K562 (cell line): ENCODE results near the gene SIX3. TPM values are rescaled to one million over a fixed set of nuclear protein-coding genes. Genes with fewer than 3 reads are reported as not detected.

Source experiments
- ATAC-seq: fragments of 200-7000 bp; cut with Tn5 transposase; 3 replicates; pipeline ENCODE4 v1.9.1; 2020; ENCODE audit warnings: moderate library complexity
- BruUV-seq: library from RNA; stranded (reverse); fragments of 400-500 nt; replicated peaks from 2 replicates; lab custom pipeline; 2021; lab: Mats Ljungman, UMichigan
- CTCF ChIA-PET: fragments of 300-600 bp; formaldehyde crosslinking; extraction: SDS; loops from one replicate; lab custom pipeline; 2021; ENCODE audit warnings: low intra/inter-chr PET ratio; lab: Yijun Ruan, JAX
- POLR2A ChIA-PET: fragments of 300-600, 350-650 bp; sonication (Branson Sonifier 250); formaldehyde crosslinking; extraction: SDS; loops from one replicate; lab custom pipeline; 2021; ENCODE audit warnings: antibody characterized with exemption, inconsistent platforms; lab: Yijun Ruan, JAX
- DNase-seq, 4 experiments: peaks; one replicate each; pipeline versions ENCODE4 v3.0.0 to v3.0.0-alpha.2; 2011 to 2018; ENCODE audit warnings: low spot score in 3 of 4, mixed read lengths in 3 of 4; ENCODE audit errors: extremely low read depth in 1 of 4
- FAIRE-seq: peaks from 2 replicates; lab custom pipeline; 2011; peaks lifted over from hg19 to GRCh38; lab: Jason Lieb, UNC
- H2AFZ ChIP-seq: 2 replicates; pipeline ENCODE4 v1.6.0; 2011; ENCODE audit warnings: low read depth, low read length, control low read depth, inconsistent platforms
- H3K27ac ChIP-seq: fragments of 200-600 bp; 3 replicates; pipeline ENCODE4 v1.8.0; 2011; ENCODE audit warnings: low read depth, mild to moderate bottlenecking, control low read depth, inconsistent platforms, low read length, moderate library complexity, mixed read lengths; ENCODE audit errors: extremely low read depth
- H3K27me3 ChIP-seq, 2 experiments: fragments of 300-600 bp in 1 of 2; 2 replicates in 1 of 2; 3 replicates in 1 of 2; pipeline versions ENCODE4 v1.6.0 to v1.8.0; 2011; ENCODE audit warnings: inconsistent platforms in 2 of 2, low read length in 2 of 2, mild to moderate bottlenecking in 1 of 2, mixed read lengths in 1 of 2, moderate library complexity in 1 of 2; ENCODE audit not compliant: control insufficient read depth in 2 of 2, insufficient read depth in 2 of 2
- H3K36me3 ChIP-seq: fragments of 300-600 bp; 3 replicates; pipeline ENCODE4 v1.8.0; 2011; ENCODE audit warnings: mild to moderate bottlenecking, low read length, inconsistent platforms; ENCODE audit not compliant: control insufficient read depth, insufficient read depth
- H3K4me1 ChIP-seq, 2 experiments: fragments of 200-600 bp in 1 of 2; replicated peaks in 1 of 2; 2 replicates in 1 of 2; 3 replicates in 1 of 2; pipeline versions ENCODE4 v1.5.1 to v1.8.0; 2011; ENCODE audit warnings: inconsistent platforms in 2 of 2, low read length in 2 of 2, mild to moderate bottlenecking in 1 of 2, mixed read lengths in 1 of 2, moderate library complexity in 1 of 2; ENCODE audit not compliant: control insufficient read depth in 2 of 2, insufficient read depth in 2 of 2
- H3K4me2 ChIP-seq: 2 replicates; pipeline ENCODE4 v1.6.1; 2011; ENCODE audit warnings: low read length, control low read depth, inconsistent platforms, mixed read lengths; ENCODE audit not compliant: insufficient read depth
- H3K4me3 ChIP-seq: fragments of 200-600 bp; sonication (generic), shearing (Covaris generic); 2 replicates; pipeline ENCODE4 v1.5.1; 2016; ENCODE audit warnings: control low read depth, inconsistent platforms
- H3K79me2 ChIP-seq: fragments of 200-600 bp; 3 replicates; pipeline ENCODE4 v1.8.0; 2011; ENCODE audit warnings: low read length, inconsistent platforms; ENCODE audit not compliant: control insufficient read depth, insufficient read depth
- H3K9ac ChIP-seq, 2 experiments: 2 replicates each; pipeline versions ENCODE4 v1.6.0 to v1.6.1; 2011; ENCODE audit warnings: low read depth in 2 of 2, low read length in 2 of 2, control low read depth in 1 of 2, inconsistent platforms in 1 of 2, mild to moderate bottlenecking in 1 of 2, mixed read lengths in 1 of 2; ENCODE audit not compliant: insufficient read depth in 1 of 2
- H3K9me1 ChIP-seq: one replicate; pipeline ENCODE4 v1.6.0; 2011; ENCODE audit warnings: inconsistent platforms, mild to moderate bottlenecking, low read length, moderate library complexity; ENCODE audit not compliant: control insufficient read depth, insufficient read depth
- H3K9me3 ChIP-seq: replicated peaks from 2 replicates; pipeline ENCODE4 v1.5.1; 2011; ENCODE audit warnings: low read depth, low read length, inconsistent platforms; ENCODE audit not compliant: control insufficient read depth, insufficient read depth
- H4K20me1 ChIP-seq: replicated peaks from 2 replicates; pipeline ENCODE4 v1.6.1; 2011; ENCODE audit warnings: low read length, inconsistent platforms, mixed read lengths; ENCODE audit not compliant: control insufficient read depth, insufficient read depth
- ESRRB ChIP-seq: fragments of 250-450 bp; sonication (Bioruptor Pico); IDR thresholded peaks from 2 replicates; pipeline ENCODE4 v1.5.0; 2020; ENCODE audit warnings: mild to moderate bottlenecking, moderate library complexity, borderline replicate concordance
- GMEB1 ChIP-seq: fragments of 250-450 bp; sonication (Bioruptor Pico); IDR thresholded peaks from 2 replicates; pipeline ENCODE4 v1.4.0; 2020; ENCODE audit warnings: mild to moderate bottlenecking
- MYNN ChIP-seq, 2 experiments: sonication (generic); formaldehyde crosslinking in 1 of 2; IDR thresholded peaks; 2 replicates each; pipeline versions ENCODE4 v1.5.0 to v1.6.1; 2016 to 2020; ENCODE audit warnings: antibody characterized with exemption in 1 of 2, missing genetic modification reagents in 1 of 2
- SPI1 ChIP-seq: IDR thresholded peaks from 2 replicates; pipeline ENCODE4 v1.6.1; 2011; ENCODE audit warnings: low read depth, low read length, control low read depth, borderline replicate concordance
- STAT5A ChIP-seq: IDR thresholded peaks from 2 replicates; pipeline ENCODE4 v1.6.1; 2012; ENCODE audit warnings: low read length, inconsistent platforms, borderline replicate concordance
- ZKSCAN8 ChIP-seq: fragments of 200-800 bp; sonication (Bioruptor generic); IDR thresholded peaks from 2 replicates; pipeline ENCODE4 v1.6.1; 2016; ENCODE audit warnings: missing genetic modification characterization, missing compliant biosample characterization
- ZNF644 ChIP-seq: fragments of 200-800 bp; sonication (Bioruptor generic); IDR thresholded peaks from 2 replicates; pipeline ENCODE4 v1.6.1; 2016; ENCODE audit warnings: low read depth, missing genetic modification characterization, missing compliant biosample characterization
- WGBS: fragments of 100-300 bp; shearing (Covaris generic); methylation state at CpG from one replicate; pipeline ENCODE4 v1.1.6; 2016; ENCODE audit warnings: low coverage, mixed read lengths; ENCODE audit not compliant: insufficient coverage; ENCODE audit errors: missing lambda C conversion rate; 5-methylcytosine and 5-hydroxymethylcytosine counted together
- in situ Hi-C: fragments of 300-500 bp; cut with MboI; formaldehyde crosslinking; loops from 4 replicates; pipeline ENCODE4 v1.15.0; 2018; ENCODE audit warnings: inconsistent platforms, mixed read lengths
- intact Hi-C: fragments of 100-400 bp; cut with micrococcal nuclease; formaldehyde crosslinking; loops from 2 replicates; pipeline ENCODE4 v1.14.2; 2022
- polyA plus RNA-seq, 8 experiments: library from polyadenylated mRNA; depleted of rRNA in 4 of 8; stranded (reverse) in 5 of 8; unstranded in 3 of 8; fragments of >200 nt; fragmentation: Nextera tagmentation in 2 of 8; fragmentation: Illumina TruSeq in 1 of 8; extraction: Ambion mirVana in 2 of 8; extraction: Trizol in 1 of 8; gene quantifications; 2 replicates each; pipeline versions ENCODE4 v1.2.1 to v1.2.3, GENCODE V29; 2011 to 2014; ENCODE audit warnings: inconsistent platforms in 1 of 8, missing spikeins in 1 of 8
- total RNA-seq, 7 experiments: library from RNA; depleted of rRNA in 6 of 7; stranded (reverse); fragments of >200 nt in 6 of 7; fragmentation: Illumina TruSeq in 2 of 7; extraction: Trizol in 2 of 7; gene quantifications; 2 replicates each; pipeline versions ENCODE4 v1.2.1 to v1.2.3, GENCODE V29; 2011 to 2021; ENCODE audit warnings: low replicate concordance in 1 of 7
- TF ChIP-seq, protein P1 (sequence below): fragments of 200-800 bp; sonication (Bioruptor generic); IDR thresholded peaks from 2 replicates; pipeline ENCODE4 v1.6.1; 2017; ENCODE audit warnings: missing genetic modification characterization, missing compliant biosample characterization

SIX3 gene
- total and polyA plus RNA-seq, 9 of the 15 experiments (the other 6 are each of a cell fraction or from before 2014, with no cell fraction given) = not detected

- 3% methylated on average over 28 of the region's 28 CpGs for WGBS
- DNase-seq (no peak), ATAC-seq (no peak), FAIRE-seq (no peak)
- in situ Hi-C loops (no loop called here), intact Hi-C loops (no loop called here)
- Histone ChIP-seq H3K9ac (no peak overlapping the region), H3K9me3 (no peaks in the 10 kb centered on the region), H3K4me1 (peaks cover 0 to 10% of the 10 kb centered on the region in 2 experiments; a peak in 2 of 5 replicates), H3K36me3 (no peaks in the 10 kb centered on the region), H3K27ac (no peak overlapping the region), H3K27me3 (peaks cover 45 to 73% of the 10 kb centered on the region in 2 experiments; a peak in 4 of 5 replicates), H3K4me3 (no peak overlapping the region), H3K79me2 (no peaks in the 10 kb centered on the region), H2AFZ (no peak overlapping the region), H3K9me1 (no peaks in the 10 kb centered on the region), H4K20me1 (no peaks in the 10 kb centered on the region), H3K4me2 (no peak overlapping the region)
- BruUV-seq = no TSS peak
- TF ChIP-seq ZNF644 (no peak), MYNN (IDR thresholded peaks at IDR 0.05) (no peak), MYNN (CRISPR knock-in tag; IDR thresholded peaks at IDR 0.05) (no peak), SPI1 (no peak), ZKSCAN8 (CRISPR knock-in tag) (no peak), GMEB1 (no peak), STAT5A (no peak), ESRRB (CRISPR knock-in tag) (no peak)
- TF ChIP-seq, protein P1, sequence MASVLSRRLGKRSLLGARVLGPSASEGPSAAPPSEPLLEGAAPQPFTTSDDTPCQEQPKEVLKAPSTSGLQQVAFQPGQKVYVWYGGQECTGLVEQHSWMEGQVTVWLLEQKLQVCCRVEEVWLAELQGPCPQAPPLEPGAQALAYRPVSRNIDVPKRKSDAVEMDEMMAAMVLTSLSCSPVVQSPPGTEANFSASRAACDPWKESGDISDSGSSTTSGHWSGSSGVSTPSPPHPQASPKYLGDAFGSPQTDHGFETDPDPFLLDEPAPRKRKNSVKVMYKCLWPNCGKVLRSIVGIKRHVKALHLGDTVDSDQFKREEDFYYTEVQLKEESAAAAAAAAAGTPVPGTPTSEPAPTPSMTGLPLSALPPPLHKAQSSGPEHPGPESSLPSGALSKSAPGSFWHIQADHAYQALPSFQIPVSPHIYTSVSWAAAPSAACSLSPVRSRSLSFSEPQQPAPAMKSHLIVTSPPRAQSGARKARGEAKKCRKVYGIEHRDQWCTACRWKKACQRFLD (CRISPR knock-in tag) = no peak
- ChIA-PET CTCF (no interaction called here), POLR2A (no interaction called here)
Observed at GRCh38 chr2:44930274-44931197, 11.0 kb upstream of the SIX3 start.
